DOHH2 (cell line): ENCODE data around the gene RGS18.
A peak's percentile ranks its signal among the peaks of the same experiment; 100 is the strongest.
"Not testable (repeated sequence)": the region's sequence is repeated elsewhere in the genome, so short reads cannot be mapped to it uniquely, and the experiment has no call there.

ENCODE experiments used
- H3F3A ChIP-seq: fragments of 200-600 bp; sonication (generic), shearing (Covaris generic); 2 replicates; pipeline ENCODE4 v1.6.0; 2016; ENCODE audit warnings: antibody characterized with exemption, mild to moderate bottlenecking; ENCODE audit not compliant: control insufficient read depth, insufficient read depth
- H3K27ac ChIP-seq: fragments of 200-600 bp; sonication (generic); 2 replicates; pipeline ENCODE4 v1.5.1; 2014; ENCODE audit warnings: low read depth, mild to moderate bottlenecking, low read length, moderate library complexity
- H3K27me3 ChIP-seq: fragments of 200-600 bp; sonication (generic); 2 replicates; pipeline ENCODE4 v1.6.1; 2014; ENCODE audit warnings: mild to moderate bottlenecking, low read length, mixed read lengths; ENCODE audit not compliant: control insufficient read depth
- H3K36me3 ChIP-seq: fragments of 200-600 bp; sonication (generic); 2 replicates; pipeline ENCODE4 v1.6.1; 2014; ENCODE audit warnings: mild to moderate bottlenecking, low read length, moderate library complexity, mixed read lengths; ENCODE audit not compliant: control insufficient read depth
- H3K4me1 ChIP-seq: fragments of 200-600 bp; sonication (generic); 2 replicates; pipeline ENCODE4 v1.6.1; 2014; ENCODE audit warnings: mild to moderate bottlenecking, low read length, mixed read lengths; ENCODE audit not compliant: control insufficient read depth
- H3K4me2 ChIP-seq: fragments of 200-600 bp; sonication (generic); 2 replicates; pipeline ENCODE4 v1.6.0; 2014; ENCODE audit warnings: mild to moderate bottlenecking, low read length, moderate library complexity
- H3K4me3 ChIP-seq: fragments of 200-600 bp; sonication (generic); 2 replicates; pipeline ENCODE4 v1.5.1; 2014; ENCODE audit warnings: mild to moderate bottlenecking, low read length, mixed read lengths
- H3K79me2 ChIP-seq: fragments of 200-600 bp; sonication (generic); 2 replicates; pipeline ENCODE4 v1.6.1; 2014; ENCODE audit warnings: mild to moderate bottlenecking, low read length, mixed read lengths; ENCODE audit not compliant: control insufficient read depth
- H3K9me2 ChIP-seq: fragments of 200-600 bp; sonication (generic); replicated peaks from 2 replicates; pipeline ENCODE4 v1.6.1; 2014; ENCODE audit warnings: mild to moderate bottlenecking, low read length, mixed read lengths; ENCODE audit not compliant: control insufficient read depth
- H3K9me3 ChIP-seq: fragments of 200-600 bp; sonication (generic); 2 replicates; pipeline ENCODE4 v1.6.1; 2014; ENCODE audit warnings: antibody characterized with exemption, low read length, mixed read lengths; ENCODE audit not compliant: control insufficient read depth, insufficient read depth
- H4K20me1 ChIP-seq: fragments of 200-600 bp; sonication (generic); 2 replicates; pipeline ENCODE4 v1.6.0; 2014; ENCODE audit warnings: low read depth, mild to moderate bottlenecking, antibody characterized with exemption, low read length, moderate library complexity; ENCODE audit not compliant: control insufficient read depth, insufficient read depth
- CTCF ChIP-seq: fragments of 200-600 bp; sonication (generic); IDR thresholded peaks from one replicate; pipeline ENCODE4 v1.5.1; 2014; ENCODE audit warnings: antibody characterized with exemption, mild to moderate bottlenecking, low read depth, low read length; ENCODE audit not compliant: poor library complexity, severe bottlenecking
- EZH2phosphoT487 ChIP-seq: fragments of 200-600 bp; sonication (generic); IDR thresholded peaks from 2 replicates; pipeline ENCODE4 v1.6.1; 2017; ENCODE audit warnings: borderline replicate concordance, mild to moderate bottlenecking, antibody characterized with exemption, low read length, moderate library complexity, mixed read lengths

The RGS18 gene

GRCh38 chr1:192160196-192160595 is 1.9 kb downstream of the RGS18 start:
- H3K27ac ChIP-seq, result peak overlapping the region; percentile 82
- peaks cover 6% of the 10 kb centered on the region for H3K79me2 ChIP-seq
- TF ChIP-seq EZH2phosphoT487 (no peak), CTCF (no peak)
- no peaks in the 10 kb centered on the region for H3K9me3 ChIP-seq
- peak overlapping the region; percentile 53 for H3K4me3 ChIP-seq
- no peaks in the 10 kb centered on the region for H4K20me1 ChIP-seq
- peaks cover 12% of the 10 kb centered on the region for H3F3A ChIP-seq
- no peaks in the 10 kb centered on the region for H3K9me2 ChIP-seq
- H3K27me3 ChIP-seq, result no peaks in the 10 kb centered on the region
- peaks cover 4% of the 10 kb centered on the region; the same call in 1 of the 2 replicates for H3K36me3 ChIP-seq
- H3K4me1 ChIP-seq, result peaks cover 56% of the 10 kb centered on the region
- H3K4me2 ChIP-seq, result peak overlapping the region; percentile 60

- H3K9me3 ChIP-seq, result no peaks in the 10 kb centered on the region
- H4K20me1 ChIP-seq, result no peaks in the 10 kb centered on the region
- peak overlapping the region; percentile 9; the same call in 1 of the 2 replicates for H3K4me3 ChIP-seq
- H3K27ac ChIP-seq, result no peak overlapping the region
- no peaks in the 10 kb centered on the region for H3K9me2 ChIP-seq
- H3K4me1 ChIP-seq, result peaks cover 45% of the 10 kb centered on the region
- H3K27me3 ChIP-seq, result no peaks in the 10 kb centered on the region
- H3K4me2 ChIP-seq, result peak overlapping the region; percentile 60
- peaks cover 6% of the 10 kb centered on the region for H3K79me2 ChIP-seq
- peaks cover 4% of the 10 kb centered on the region; the same call in 1 of the 2 replicates for H3K36me3 ChIP-seq
- H3F3A ChIP-seq, result peaks cover 12% of the 10 kb centered on the region
- no peak for TF ChIP-seq EZH2phosphoT487
- no peak for TF ChIP-seq CTCF
These were observed 3.7 kb downstream of the RGS18 start for GRCh38 chr1:192161976-192162375.

GRCh38 chr1:192162376-192162775 is 4.1 kb downstream of the RGS18 start:
- no peak overlapping the region for H3K27ac ChIP-seq
- peaks cover 6% of the 10 kb centered on the region for H3K79me2 ChIP-seq
- H3K9me2 ChIP-seq, result no peaks in the 10 kb centered on the region
- peaks cover 42% of the 10 kb centered on the region for H3K4me1 ChIP-seq
- TF ChIP-seq CTCF, result no peak
- no peak for TF ChIP-seq EZH2phosphoT487
- H3F3A ChIP-seq, result peaks cover 12% of the 10 kb centered on the region
- no peak overlapping the region for H3K4me2 ChIP-seq
- no peak overlapping the region for H3K4me3 ChIP-seq
- H3K9me3 ChIP-seq, result no peaks in the 10 kb centered on the region
- no peaks in the 10 kb centered on the region for H3K27me3 ChIP-seq
- peaks cover 4% of the 10 kb centered on the region; the same call in 1 of the 2 replicates for H3K36me3 ChIP-seq
- no peaks in the 10 kb centered on the region for H4K20me1 ChIP-seq

- not testable (repeated sequence) for H3K9me3 ChIP-seq, H3K27ac ChIP-seq, H4K20me1 ChIP-seq
These were observed 6.7 kb downstream of the RGS18 start for GRCh38 chr1:192165002-192165401.

More at GRCh38 chr1:192165002-192165401, 6.7 kb downstream of the RGS18 start:
- not testable (repeated sequence) for H3K79me2 ChIP-seq, H3K27me3 ChIP-seq, H3K9me2 ChIP-seq, H3K4me3 ChIP-seq, H3K4me2 ChIP-seq, H3K36me3 ChIP-seq, H3F3A ChIP-seq
- peaks cover 33% of the 10 kb centered on the region for H3K4me1 ChIP-seq
